Trophoblast cell (in vitro differentiated cells and primary cell): ENCODE data around the gene SNTG2.

Experiments
- DNase-seq, 2 donors: peaks; one replicate each; pipeline ENCODE4 v3.0.0-alpha.2; 2016
- H2AFZ ChIP-seq: 2 replicates; pipeline ENCODE4 v1.6.1; 2013; ENCODE audit warnings: low read length, moderate library complexity, mild to moderate bottlenecking; ENCODE audit not compliant: insufficient read depth, poor library complexity
- H2AK5ac ChIP-seq: 2 replicates; pipeline ENCODE4 v1.6.1; 2013; ENCODE audit warnings: mild to moderate bottlenecking, low read length
- H2BK120ac ChIP-seq: 2 replicates; pipeline ENCODE4 v1.6.1; 2013; ENCODE audit warnings: low read length, mild to moderate bottlenecking, moderate library complexity; ENCODE audit not compliant: insufficient read depth, poor library complexity
- H2BK12ac ChIP-seq: 2 replicates; pipeline ENCODE4 v1.6.1; 2013; ENCODE audit warnings: mild to moderate bottlenecking, low read length, moderate library complexity
- H2BK5ac ChIP-seq: 2 replicates; pipeline ENCODE4 v1.6.1; 2013; ENCODE audit warnings: low read length, low read depth, moderate library complexity, mild to moderate bottlenecking; ENCODE audit not compliant: poor library complexity
- H3K14ac ChIP-seq: 2 replicates; pipeline ENCODE4 v1.6.1; 2013; ENCODE audit warnings: mild to moderate bottlenecking, low read length
- H3K18ac ChIP-seq: 2 replicates; pipeline ENCODE4 v1.6.1; 2013; ENCODE audit warnings: mild to moderate bottlenecking, low read length
- H3K23ac ChIP-seq: 2 replicates; pipeline ENCODE4 v1.6.1; 2013; ENCODE audit warnings: low read length
- H3K27ac ChIP-seq: 2 replicates; pipeline ENCODE4 v1.5.1; 2013; ENCODE audit warnings: low read depth, mild to moderate bottlenecking, inconsistent platforms, low read length, moderate library complexity
- H3K27me3 ChIP-seq: 2 replicates; pipeline ENCODE4 v1.6.1; 2013; ENCODE audit warnings: inconsistent platforms, mild to moderate bottlenecking, low read length, moderate library complexity; ENCODE audit not compliant: insufficient read depth
- H3K36me3 ChIP-seq, 2 experiments: 1 replicate in 1 of 2; 2 replicates in 1 of 2; pipeline ENCODE4 v1.6.1; 2013; ENCODE audit warnings: low read length in 2 of 2, mild to moderate bottlenecking in 2 of 2, moderate library complexity in 1 of 2; ENCODE audit not compliant: insufficient read depth in 2 of 2, control insufficient read depth in 1 of 2
- H3K4ac ChIP-seq: 2 replicates; pipeline ENCODE4 v1.6.1; 2013; ENCODE audit warnings: low read depth, mild to moderate bottlenecking, low read length, moderate library complexity
- H3K4me1 ChIP-seq, 2 experiments: 1 replicate in 1 of 2; 2 replicates in 1 of 2; pipeline ENCODE4 v1.6.1; 2013; ENCODE audit warnings: low read length in 2 of 2, mild to moderate bottlenecking in 2 of 2, moderate library complexity in 1 of 2; ENCODE audit not compliant: insufficient read depth in 2 of 2, control insufficient read depth in 1 of 2
- H3K4me2 ChIP-seq: 2 replicates; pipeline ENCODE4 v1.6.1; 2013; ENCODE audit warnings: inconsistent platforms, mild to moderate bottlenecking, low read length, moderate library complexity
- H3K4me3 ChIP-seq: 2 replicates; pipeline ENCODE4 v1.5.1; 2013; ENCODE audit warnings: mild to moderate bottlenecking, low read depth, low read length, inconsistent platforms
- H3K79me1 ChIP-seq: one replicate; pipeline ENCODE4 v1.6.1; 2013; ENCODE audit warnings: low read length
- H3K79me2 ChIP-seq: 2 replicates; pipeline ENCODE4 v1.6.1; 2013; ENCODE audit warnings: low read length, mild to moderate bottlenecking; ENCODE audit not compliant: control insufficient read depth, insufficient read depth, poor library complexity
- H3K9ac ChIP-seq: 2 replicates; pipeline ENCODE4 v1.6.1; 2013; ENCODE audit warnings: mild to moderate bottlenecking, low read length
- H3K9me3 ChIP-seq: 2 replicates; pipeline ENCODE4 v1.6.1; 2013; ENCODE audit warnings: low read depth, mild to moderate bottlenecking, control low read depth, inconsistent platforms, low read length; ENCODE audit not compliant: insufficient read depth
- H4K12ac ChIP-seq: 2 replicates; pipeline ENCODE4 v1.6.1; 2013; ENCODE audit warnings: low read depth, mild to moderate bottlenecking, low read length, moderate library complexity
- H4K8ac ChIP-seq: 2 replicates; pipeline ENCODE4 v1.6.1; 2013; ENCODE audit warnings: low read depth, mild to moderate bottlenecking, low read length, moderate library complexity
- H4K91ac ChIP-seq: one replicate; pipeline ENCODE4 v1.6.1; 2013; ENCODE audit warnings: low read depth, mild to moderate bottlenecking, low read length, moderate library complexity
- WGBS: extraction: QIAGEN DNeasy Blood & Tissue Kit; methylation state at CpG from one replicate; pipeline ENCODE4 v1.1.7; 2013; ENCODE audit warnings: missing lambda C conversion rate; ENCODE audit not compliant: insufficient read length, insufficient coverage; ENCODE audit errors: extremely low coverage; 5-methylcytosine and 5-hydroxymethylcytosine counted together

SNTG2 gene

GRCh38 chr2:923832-924601, 26.6 kb upstream of the SNTG2 start:
- no CpG with 5 or more reads among the region's 8 CpGs for WGBS
- Histone ChIP-seq H3K4me3 (no peak overlapping the region), H4K8ac (no peak overlapping the region)

GRCh38 chr2:924701-925100, 25.9 kb upstream of the SNTG2 start:
- Histone ChIP-seq H4K8ac (no peak overlapping the region), H2BK12ac (no peak overlapping the region), H3K9me3 (peaks cover 2% of the 10 kb centered on the region), H3K27me3 (no peaks in the 10 kb centered on the region), H2BK120ac (no peak overlapping the region), H3K18ac (no peak overlapping the region), H3K9ac (no peak overlapping the region), H3K4me2 (no peak overlapping the region), H3K79me2 (no peaks in the 10 kb centered on the region), H3K14ac (no peak overlapping the region), H4K12ac (no peak overlapping the region), H3K27ac (no peak overlapping the region), H2AK5ac (no peak overlapping the region), H2BK5ac (no peak overlapping the region), H3K4ac (no peak overlapping the region), H4K91ac (no peak overlapping the region), H2AFZ (no peak overlapping the region), H3K4me3 (no peak overlapping the region), H3K4me1 (no peaks in the 10 kb centered on the region), H3K79me1 (no peaks in the 10 kb centered on the region), H3K36me3 (no peaks in the 10 kb centered on the region), H3K23ac (no peak overlapping the region)
- WGBS: no CpG with 5 or more reads among the region's 5 CpGs
- DNase-seq: no peak

More at GRCh38 chr2:923832-924601, 26.6 kb upstream of the SNTG2 start:
- Histone ChIP-seq H3K27me3 (no peaks in the 10 kb centered on the region), H4K12ac (no peak overlapping the region), H3K27ac (no peak overlapping the region), H3K9ac (no peak overlapping the region), H2BK5ac (no peak overlapping the region), H4K91ac (no peak overlapping the region), H3K79me2 (no peaks in the 10 kb centered on the region), H3K4me2 (no peak overlapping the region), H3K4ac (no peak overlapping the region), H3K18ac (no peak overlapping the region), H3K79me1 (no peaks in the 10 kb centered on the region), H2BK120ac (no peak overlapping the region), H3K23ac (no peak overlapping the region), H3K4me1 (no peaks in the 10 kb centered on the region), H2AFZ (no peak overlapping the region), H3K36me3 (no peaks in the 10 kb centered on the region), H3K14ac (no peak overlapping the region), H3K9me3 (peaks cover 2% of the 10 kb centered on the region), H2AK5ac (no peak overlapping the region), H2BK12ac (no peak overlapping the region)
- peak in 1 of 2 donors; percentile 22 for DNase-seq

- H3K4ac ChIP-seq: no peak overlapping the region
- H3K23ac ChIP-seq: no peak overlapping the region
- H3K36me3 ChIP-seq: no peaks in the 10 kb centered on the region
- H3K18ac ChIP-seq: no peak overlapping the region
- no peak overlapping the region for H4K8ac ChIP-seq
- no peak overlapping the region for H4K91ac ChIP-seq
- H2BK12ac ChIP-seq: no peak overlapping the region
- no peak overlapping the region for H2AFZ ChIP-seq
- no peak overlapping the region for H2BK5ac ChIP-seq
- H3K9me3 ChIP-seq: peaks cover 2% of the 10 kb centered on the region
- H3K14ac ChIP-seq: no peak overlapping the region
- H4K12ac ChIP-seq: no peak overlapping the region
- H2AK5ac ChIP-seq: no peak overlapping the region
- no peak overlapping the region for H3K27ac ChIP-seq
- no CpG with 5 or more reads among the region's 4 CpGs for WGBS
- no peaks in the 10 kb centered on the region for H3K79me2 ChIP-seq
- no peak overlapping the region for H2BK120ac ChIP-seq
- H3K4me3 ChIP-seq: no peak overlapping the region
- no peaks in the 10 kb centered on the region for H3K27me3 ChIP-seq
- H3K4me2 ChIP-seq: no peak overlapping the region
- DNase-seq: peak; percentile 56 to 79
- H3K79me1 ChIP-seq: no peaks in the 10 kb centered on the region
- H3K4me1 ChIP-seq: no peaks in the 10 kb centered on the region
- no peak overlapping the region for H3K9ac ChIP-seq
Observed at GRCh38 chr2:925309-925708, 25.3 kb upstream of the SNTG2 start.

- no CpG with 5 or more reads among the region's 8 CpGs for WGBS
- H2AK5ac ChIP-seq: no peak overlapping the region
Observed at GRCh38 chr2:925711-926110, 24.9 kb upstream of the SNTG2 start.

More at GRCh38 chr2:925711-926110, 24.9 kb upstream of the SNTG2 start:
- Histone ChIP-seq H3K9ac (no peak overlapping the region), H3K4me1 (no peaks in the 10 kb centered on the region), H3K23ac (no peak overlapping the region), H3K27ac (no peak overlapping the region), H4K91ac (no peak overlapping the region), H2BK120ac (no peak overlapping the region), H3K14ac (no peak overlapping the region), H3K9me3 (peaks cover 2% of the 10 kb centered on the region), H3K79me2 (no peaks in the 10 kb centered on the region), H3K4me2 (no peak overlapping the region), H2BK12ac (no peak overlapping the region), H4K12ac (no peak overlapping the region), H3K79me1 (no peaks in the 10 kb centered on the region), H2AFZ (no peak overlapping the region), H3K27me3 (no peaks in the 10 kb centered on the region), H2BK5ac (no peak overlapping the region), H3K4me3 (no peak overlapping the region), H3K4ac (no peak overlapping the region), H3K18ac (no peak overlapping the region), H4K8ac (no peak overlapping the region), H3K36me3 (no peaks in the 10 kb centered on the region)
- no peak for DNase-seq
